Panc1 (cell line): ENCODE measurements around the gene RHPN2. TPM values are rescaled to one million over a fixed set of nuclear protein-coding genes. Genes with fewer than 3 reads are reported as not detected.

Experiments used
- ATAC-seq: fragments of 200-7000 bp; cut with Tn5 transposase; 2 replicates; pipeline ENCODE4 v1.9.1; 2020; ENCODE audit warnings: mild to moderate bottlenecking, moderate library complexity
- BruUV-seq: library from RNA; stranded (reverse); fragments of 400-500 nt; replicated peaks from 2 replicates; lab custom pipeline; 2021; lab: Mats Ljungman, UMichigan
- CTCF ChIA-PET: fragments of 300-600 bp; sonication (Branson Sonifier 250); formaldehyde crosslinking; loops from one replicate; lab custom pipeline; 2022; ENCODE audit warnings: antibody characterized with exemption; lab: Charles Lee
- POLR2A ChIA-PET: fragments of 300-600 bp; sonication (Branson Sonifier 250); formaldehyde crosslinking; loops from one replicate; lab custom pipeline; 2022; ENCODE audit warnings: antibody characterized with exemption; lab: Charles Lee
- DNase-seq: peaks from one replicate; pipeline ENCODE4 v3.0.0-alpha.2; 2010; ENCODE audit warnings: low read depth, low spot score
- H3K27ac ChIP-seq: 2 replicates; pipeline ENCODE4 v1.5.1; 2011; ENCODE audit warnings: mild to moderate bottlenecking, low read length, inconsistent platforms
- H3K27me3 ChIP-seq: fragments of 200-500 bp; sonication (Bioruptor generic); 2 replicates; pipeline ENCODE4 v1.6.0; 2014; ENCODE audit warnings: low read length, inconsistent platforms; ENCODE audit not compliant: control insufficient read depth, insufficient read depth
- H3K36me3 ChIP-seq: fragments of 200-500 bp; sonication (Bioruptor generic); 2 replicates; pipeline ENCODE4 v1.5.1; 2014; ENCODE audit warnings: inconsistent platforms, mild to moderate bottlenecking, low read length, moderate library complexity; ENCODE audit not compliant: control insufficient read depth, insufficient read depth
- H3K4me1 ChIP-seq: 2 replicates; pipeline ENCODE4 v1.5.1; 2011; ENCODE audit warnings: inconsistent platforms, mild to moderate bottlenecking, low read length, moderate library complexity; ENCODE audit not compliant: control insufficient read depth, insufficient read depth
- H3K4me3 ChIP-seq, 2 experiments: 2 replicates each; pipeline ENCODE4 v1.5.1; 2011 to 2012; ENCODE audit warnings: low read depth in 2 of 2, low read length in 2 of 2, mild to moderate bottlenecking in 2 of 2, inconsistent platforms in 1 of 2, moderate library complexity in 1 of 2
- H3K9me3 ChIP-seq: fragments of 200-500 bp; sonication (Bioruptor generic); 2 replicates; pipeline ENCODE4 v1.5.1; 2014; ENCODE audit warnings: low read depth, mild to moderate bottlenecking, inconsistent platforms, low read length, moderate library complexity; ENCODE audit not compliant: control insufficient read depth, insufficient read depth
- POLR2AphosphoS5 ChIP-seq: IDR thresholded peaks from 2 replicates; pipeline ENCODE4 v1.6.1; 2012; ENCODE audit warnings: mild to moderate bottlenecking, low read depth, low read length, moderate library complexity
- SIN3A ChIP-seq: IDR thresholded peaks from 2 replicates; pipeline ENCODE4 v1.6.1; 2012; ENCODE audit warnings: low read depth, mild to moderate bottlenecking, low read length, moderate library complexity, borderline replicate concordance; ENCODE audit not compliant: insufficient read depth
- TCF7L2 ChIP-seq: IDR thresholded peaks from 2 replicates; pipeline ENCODE4 v1.6.1; 2011; ENCODE audit warnings: mild to moderate bottlenecking, low read depth, low read length, inconsistent platforms
- in situ Hi-C: cut with HindIII; loops from 2 replicates; pipeline ENCODE4 v1.10.0; 2016; ENCODE audit warnings: low sequenced_read_pairs, low pct_unique_long_range_greater_than_20kb
- intact Hi-C: fragments of 100-400 bp; cut with micrococcal nuclease; formaldehyde crosslinking; loops from one replicate; pipeline ENCODE4 v1.10.0; 2022; ENCODE audit not compliant: unreplicated experiment
- total RNA-seq: library from RNA; stranded (reverse); gene quantifications from one replicate; pipeline ENCODE4 v1.2.1, GENCODE V29; 2021; ENCODE audit not compliant: unreplicated experiment
- TF ChIP-seq, protein P1 (sequence below): fragments of 450-650 bp; IDR thresholded peaks from 2 replicates; pipeline ENCODE4 v1.5.1; 2017; ENCODE audit warnings: mild to moderate bottlenecking
- TF ChIP-seq, protein P2 (sequence below), 2 experiments: IDR thresholded peaks; 2 replicates each; pipeline ENCODE4 v1.6.1; 2011 to 2012; ENCODE audit warnings: low read depth in 2 of 2, control low read depth in 1 of 2, low read length in 1 of 2, mild to moderate bottlenecking in 1 of 2, moderate library complexity in 1 of 2; ENCODE audit not compliant: insufficient read depth in 1 of 2

RHPN2 gene
- total RNA-seq, 1 experiment from 2014 or later = 227 TPM

DNA sequence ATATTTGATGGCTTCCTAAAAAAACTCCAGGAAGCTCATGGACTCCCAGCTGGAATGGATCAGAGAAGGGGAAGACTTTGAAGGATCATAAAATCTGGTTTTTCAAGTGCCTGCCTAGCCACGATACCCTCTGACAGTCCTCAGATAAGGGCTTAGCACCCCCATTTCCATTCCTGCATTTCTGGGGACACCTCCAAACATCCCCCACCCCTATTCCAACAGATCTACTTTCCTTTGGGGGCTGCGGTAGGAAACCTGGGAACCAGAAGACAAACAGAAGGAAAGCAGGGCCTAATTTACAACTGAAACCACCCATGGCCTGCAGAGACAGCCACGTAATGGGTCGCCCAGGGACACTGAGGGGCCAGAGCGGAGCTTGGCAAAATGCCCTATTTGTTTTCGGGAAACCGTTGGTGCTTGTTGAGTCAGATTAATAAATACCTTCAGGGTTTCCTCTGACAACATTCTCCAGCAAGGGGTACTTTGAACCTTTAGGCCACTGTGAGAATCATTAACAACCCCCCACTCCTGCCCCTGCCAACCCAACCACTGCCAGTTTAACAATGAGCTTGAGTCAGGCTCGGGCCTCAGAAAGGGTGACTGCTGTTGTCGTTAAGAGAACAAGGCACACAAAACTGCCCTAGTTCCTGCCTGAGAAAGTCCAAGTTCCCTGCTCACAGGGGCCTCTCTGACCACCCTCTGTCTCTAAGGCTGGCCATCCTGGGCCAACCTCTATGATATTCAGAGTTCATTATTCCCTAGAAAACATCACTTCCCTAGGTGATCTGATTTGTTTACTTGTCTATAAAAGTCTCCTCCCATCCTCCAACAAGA is 23.5 kb downstream of the RHPN2 start:
- TF ChIP-seq, protein P1, sequence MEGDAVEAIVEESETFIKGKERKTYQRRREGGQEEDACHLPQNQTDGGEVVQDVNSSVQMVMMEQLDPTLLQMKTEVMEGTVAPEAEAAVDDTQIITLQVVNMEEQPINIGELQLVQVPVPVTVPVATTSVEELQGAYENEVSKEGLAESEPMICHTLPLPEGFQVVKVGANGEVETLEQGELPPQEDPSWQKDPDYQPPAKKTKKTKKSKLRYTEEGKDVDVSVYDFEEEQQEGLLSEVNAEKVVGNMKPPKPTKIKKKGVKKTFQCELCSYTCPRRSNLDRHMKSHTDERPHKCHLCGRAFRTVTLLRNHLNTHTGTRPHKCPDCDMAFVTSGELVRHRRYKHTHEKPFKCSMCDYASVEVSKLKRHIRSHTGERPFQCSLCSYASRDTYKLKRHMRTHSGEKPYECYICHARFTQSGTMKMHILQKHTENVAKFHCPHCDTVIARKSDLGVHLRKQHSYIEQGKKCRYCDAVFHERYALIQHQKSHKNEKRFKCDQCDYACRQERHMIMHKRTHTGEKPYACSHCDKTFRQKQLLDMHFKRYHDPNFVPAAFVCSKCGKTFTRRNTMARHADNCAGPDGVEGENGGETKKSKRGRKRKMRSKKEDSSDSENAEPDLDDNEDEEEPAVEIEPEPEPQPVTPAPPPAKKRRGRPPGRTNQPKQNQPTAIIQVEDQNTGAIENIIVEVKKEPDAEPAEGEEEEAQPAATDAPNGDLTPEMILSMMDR = no peak
- TF ChIP-seq TCF7L2 (peak; percentile 94), POLR2AphosphoS5 (peak; percentile 91), SIN3A (peak; percentile 80; the same call in 1 of the 2 replicates)
- TF ChIP-seq, protein P2, sequence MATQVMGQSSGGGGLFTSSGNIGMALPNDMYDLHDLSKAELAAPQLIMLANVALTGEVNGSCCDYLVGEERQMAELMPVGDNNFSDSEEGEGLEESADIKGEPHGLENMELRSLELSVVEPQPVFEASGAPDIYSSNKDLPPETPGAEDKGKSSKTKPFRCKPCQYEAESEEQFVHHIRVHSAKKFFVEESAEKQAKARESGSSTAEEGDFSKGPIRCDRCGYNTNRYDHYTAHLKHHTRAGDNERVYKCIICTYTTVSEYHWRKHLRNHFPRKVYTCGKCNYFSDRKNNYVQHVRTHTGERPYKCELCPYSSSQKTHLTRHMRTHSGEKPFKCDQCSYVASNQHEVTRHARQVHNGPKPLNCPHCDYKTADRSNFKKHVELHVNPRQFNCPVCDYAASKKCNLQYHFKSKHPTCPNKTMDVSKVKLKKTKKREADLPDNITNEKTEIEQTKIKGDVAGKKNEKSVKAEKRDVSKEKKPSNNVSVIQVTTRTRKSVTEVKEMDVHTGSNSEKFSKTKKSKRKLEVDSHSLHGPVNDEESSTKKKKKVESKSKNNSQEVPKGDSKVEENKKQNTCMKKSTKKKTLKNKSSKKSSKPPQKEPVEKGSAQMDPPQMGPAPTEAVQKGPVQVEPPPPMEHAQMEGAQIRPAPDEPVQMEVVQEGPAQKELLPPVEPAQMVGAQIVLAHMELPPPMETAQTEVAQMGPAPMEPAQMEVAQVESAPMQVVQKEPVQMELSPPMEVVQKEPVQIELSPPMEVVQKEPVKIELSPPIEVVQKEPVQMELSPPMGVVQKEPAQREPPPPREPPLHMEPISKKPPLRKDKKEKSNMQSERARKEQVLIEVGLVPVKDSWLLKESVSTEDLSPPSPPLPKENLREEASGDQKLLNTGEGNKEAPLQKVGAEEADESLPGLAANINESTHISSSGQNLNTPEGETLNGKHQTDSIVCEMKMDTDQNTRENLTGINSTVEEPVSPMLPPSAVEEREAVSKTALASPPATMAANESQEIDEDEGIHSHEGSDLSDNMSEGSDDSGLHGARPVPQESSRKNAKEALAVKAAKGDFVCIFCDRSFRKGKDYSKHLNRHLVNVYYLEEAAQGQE (IDR thresholded peaks at IDR 0.05; ENCODE audit: insufficient read depth in 1 of 2, low read depth in 2 of 2, low read length in 1 of 2) = no peak
- in situ Hi-C loops (no loop called here), intact Hi-C loops (no loop called here)
- no peaks in the 10 kb centered on the region for H3K27me3 ChIP-seq
- no peaks in the 10 kb centered on the region for H3K9me3 ChIP-seq
- ATAC-seq (peak; percentile 90), DNase-seq (peak; percentile 82)
- ChIA-PET CTCF (interaction anchor here (0.6 kb wide), 1 partner anchor 16 kb away, joined by 5 read pairs; no protein-coding TSS in a partner anchor), POLR2A (interaction anchor here (0.5 to 0.9 kb wide), 3 partner anchors 16 to 88 kb away, joined by 4 to 10 read pairs (median 9); no protein-coding TSS in a partner anchor)
- BruUV-seq = TSS peak; percentile 68
- peaks cover 61% of the 10 kb centered on the region for H3K4me1 ChIP-seq
- peak overlapping the region in 1 of 2 experiments; percentile 23; a peak in 2 of 4 replicates for H3K4me3 ChIP-seq
- H3K36me3 ChIP-seq = no peaks in the 10 kb centered on the region; the same call in 1 of the 2 replicates
- H3K27ac ChIP-seq = peak overlapping the region; percentile 96

- TF ChIP-seq POLR2AphosphoS5 = no peak
- TF ChIP-seq, protein P1 = no peak
- no peak for TF ChIP-seq SIN3A
- TF ChIP-seq, protein P2 (IDR thresholded peaks at IDR 0.05; ENCODE audit: insufficient read depth in 1 of 2, low read depth in 2 of 2, low read length in 1 of 2) = no peak
- TF ChIP-seq TCF7L2 = no peak
- ChIA-PET POLR2A (no interaction called here), CTCF (interaction anchor here (0.5 to 0.7 kb wide), 4 partner anchors 20 to 738 kb away, joined by 3 to 4 read pairs (median 4); no protein-coding TSS in a partner anchor)
- in situ Hi-C loops = no loop called here
- ATAC-seq (no peak), DNase-seq (no peak)
- Histone ChIP-seq H3K9me3 (no peaks in the 10 kb centered on the region), H3K4me1 (peaks cover 55% of the 10 kb centered on the region), H3K27ac (peak overlapping the region; percentile 96), H3K36me3 (no peaks in the 10 kb centered on the region; the same call in 1 of the 2 replicates), H3K27me3 (no peaks in the 10 kb centered on the region), H3K4me3 (no peak overlapping the region)
- BruUV-seq = no TSS peak
- intact Hi-C loops = no loop called here
Observed at GRCh38 chr19:33039815-33040214, 24.9 kb downstream of the RHPN2 start.
